ENCODE data around the gene RAPGEF1. TPM values are rescaled to one million over a fixed set of nuclear protein-coding genes. Genes with fewer than 3 reads are reported as not detected.

The RAPGEF1 gene
- total and polyA plus RNA-seq, 2 experiments from 2014 or later = 9.9 to 82.8 TPM

- H3F3A ChIP-seq (replicated peaks; ENCODE audit: low read depth) = peaks cover 7% of the 10 kb centered on the region; the same call in 1 of the 2 replicates
- H3K27me3 Mint-ChIP-seq (ENCODE audit: insufficient read depth, low read depth, poor library complexity) = peaks cover 58% of the 10 kb centered on the region
- peaks cover 44% of the 10 kb centered on the region for H3K36me3 Mint-ChIP-seq (ENCODE audit: low read depth)
- peak overlapping the region; percentile 95 for H2AFZ ChIP-seq
- H3K4me2 ChIP-seq = peak overlapping the region; percentile 86
- peaks cover 7% of the 10 kb centered on the region; the same call in 1 of the 3 replicates for H3K4me1 Mint-ChIP-seq
- no peaks in the 10 kb centered on the region for H3K36me3 ChIP-seq (ENCODE audit: insufficient read depth)
- peak overlapping the region; percentile 68 for H3K4me3 ChIP-seq
- H3K27me3 ChIP-seq (ENCODE audit: insufficient read depth) = peaks cover 60% of the 10 kb centered on the region
- no peak overlapping the region for H3K27ac Mint-ChIP-seq
- peaks cover 62% of the 10 kb centered on the region for H3K9me3 Mint-ChIP-seq
- H3K27ac ChIP-seq (ENCODE audit: low read depth) = no peak overlapping the region
- peaks cover 4% of the 10 kb centered on the region; the same call in 1 of the 2 replicates for H3K9me2 ChIP-seq (ENCODE audit: insufficient read depth)
- ATAC-seq = peak; percentile 68
- H3K79me2 ChIP-seq (replicated peaks; ENCODE audit: insufficient read depth) = no peaks in the 10 kb centered on the region
- DNase-seq (ENCODE audit: low spot score) = peak; percentile 51
- H3K4me1 ChIP-seq (ENCODE audit: insufficient read depth) = no peaks in the 10 kb centered on the region
- H4K20me1 ChIP-seq (replicated peaks; ENCODE audit: insufficient read depth) = no peaks in the 10 kb centered on the region
- peak overlapping the region; percentile 67 for H3K4me3 Mint-ChIP-seq
- TF ChIP-seq POLR2AphosphoS5 (IDR thresholded peaks at IDR 0.05; ENCODE audit: low read depth) (no peak), JUNB (IDR thresholded peaks at IDR 0.05; ENCODE audit: unreplicated experiment) (no peak), EZH2 (IDR thresholded peaks at IDR 0.05; ENCODE audit: low read depth, unreplicated experiment) (no peak), REST (IDR thresholded peaks at IDR 0.05; ENCODE audit: unreplicated experiment) (no peak), ETS1 (IDR thresholded peaks at IDR 0.05) (no peak), ZNF114 (CRISPR knock-in tag; IDR thresholded peaks at IDR 0.05) (no peak), ZNF462 (CRISPR knock-in tag; IDR thresholded peaks at IDR 0.05) (no peak), STAT1 (IDR thresholded peaks at IDR 0.05; ENCODE audit: unreplicated experiment) (no peak), CTCF (conservative IDR thresholded peaks at IDR 0.05; ENCODE audit: low read depth in 2 of 2) (no peak), EZH2phosphoT487 (IDR thresholded peaks at IDR 0.05; ENCODE audit: unreplicated experiment) (no peak), CREB1 (CRISPR knock-in tag; IDR thresholded peaks at IDR 0.05; ENCODE audit: low read depth) (no peak), NANOG (IDR thresholded peaks at IDR 0.05; ENCODE audit: borderline replicate concordance) (no peak), ZNF331 (CRISPR knock-in tag; IDR thresholded peaks at IDR 0.05; ENCODE audit: low read depth) (no peak)
These were observed 194.0 kb downstream of the RAPGEF1 start for GRCh38 chr9:131545786-131546335.
